Measurements from ENCODE around the gene PEX5.

DNA sequence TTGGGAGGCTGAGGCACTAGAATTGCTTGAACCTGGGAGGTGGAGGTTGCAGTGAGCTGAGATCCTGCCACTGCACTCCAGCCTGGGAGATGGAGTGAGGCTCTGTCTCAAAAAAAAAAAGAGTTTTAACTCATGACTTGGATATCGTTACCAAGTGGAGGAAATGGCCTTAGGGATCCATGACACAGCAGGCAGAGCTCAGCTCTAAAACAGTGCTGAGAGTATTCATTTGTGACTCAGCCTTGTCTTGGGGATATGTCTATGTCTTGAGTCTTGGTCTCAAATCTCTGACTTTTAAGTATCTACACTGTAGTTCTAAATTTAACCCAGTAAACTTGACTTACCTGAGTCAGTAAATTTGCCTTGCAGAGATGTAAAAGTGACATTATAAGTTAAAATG, 8.8 kb upstream of the PEX5 start:
- TF ChIP-seq, protein P1, sequence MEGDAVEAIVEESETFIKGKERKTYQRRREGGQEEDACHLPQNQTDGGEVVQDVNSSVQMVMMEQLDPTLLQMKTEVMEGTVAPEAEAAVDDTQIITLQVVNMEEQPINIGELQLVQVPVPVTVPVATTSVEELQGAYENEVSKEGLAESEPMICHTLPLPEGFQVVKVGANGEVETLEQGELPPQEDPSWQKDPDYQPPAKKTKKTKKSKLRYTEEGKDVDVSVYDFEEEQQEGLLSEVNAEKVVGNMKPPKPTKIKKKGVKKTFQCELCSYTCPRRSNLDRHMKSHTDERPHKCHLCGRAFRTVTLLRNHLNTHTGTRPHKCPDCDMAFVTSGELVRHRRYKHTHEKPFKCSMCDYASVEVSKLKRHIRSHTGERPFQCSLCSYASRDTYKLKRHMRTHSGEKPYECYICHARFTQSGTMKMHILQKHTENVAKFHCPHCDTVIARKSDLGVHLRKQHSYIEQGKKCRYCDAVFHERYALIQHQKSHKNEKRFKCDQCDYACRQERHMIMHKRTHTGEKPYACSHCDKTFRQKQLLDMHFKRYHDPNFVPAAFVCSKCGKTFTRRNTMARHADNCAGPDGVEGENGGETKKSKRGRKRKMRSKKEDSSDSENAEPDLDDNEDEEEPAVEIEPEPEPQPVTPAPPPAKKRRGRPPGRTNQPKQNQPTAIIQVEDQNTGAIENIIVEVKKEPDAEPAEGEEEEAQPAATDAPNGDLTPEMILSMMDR (conservative IDR thresholded peaks at IDR 0.05; ENCODE audit: low read depth, low read length), result no peak
- TF ChIP-seq EZH2 (IDR thresholded peaks at IDR 0.05; ENCODE audit: low read length, unreplicated experiment) (no peak), EZH2phosphoT487 (IDR thresholded peaks at IDR 0.05; ENCODE audit: borderline replicate concordance, low read length) (no peak)
